CD14-positive monocyte (primary cell): ENCODE results near the gene ZNF385D. TPM values are rescaled to one million over a fixed set of nuclear protein-coding genes. Genes with fewer than 3 reads are reported as not detected.
A peak's percentile ranks its signal among the peaks of the same experiment; 100 is the strongest.

Experiments
- DNase-seq, 3 donors: peaks; one replicate each; pipeline ENCODE4 v3.0.0-alpha.2; 2011 to 2022
- H2AFZ ChIP-seq: 2 replicates; pipeline ENCODE4 v1.6.0; 2012; ENCODE audit warnings: mild to moderate bottlenecking, low read depth, low read length, inconsistent platforms; ENCODE audit not compliant: insufficient read depth, poor library complexity, severe bottlenecking
- H3K27ac ChIP-seq, 2 donors: 1 replicate in 1 of 2; 2 replicates in 1 of 2; pipeline ENCODE4 v1.5.1; 2012 to 2013; ENCODE audit warnings: low read length in 2 of 2, control low read depth in 1 of 2, inconsistent platforms in 1 of 2, low read depth in 1 of 2, mild to moderate bottlenecking in 1 of 2
- H3K27me3 ChIP-seq, 2 donors: one replicate each; pipeline versions ENCODE4 v1.6.0 to v1.6.1; 2011 to 2013; ENCODE audit warnings: low read length in 2 of 2; ENCODE audit not compliant: control insufficient read depth in 2 of 2, insufficient read depth in 2 of 2
- H3K36me3 ChIP-seq, 2 donors: replicated peaks in 1 of 2; 1 replicate in 1 of 2; 2 replicates in 1 of 2; pipeline versions ENCODE4 v1.5.1 to v1.6.1; 2012 to 2013; ENCODE audit warnings: low read length in 2 of 2, control low read depth in 1 of 2, inconsistent platforms in 1 of 2, mild to moderate bottlenecking in 1 of 2; ENCODE audit not compliant: insufficient read depth in 2 of 2, control insufficient read depth in 1 of 2
- H3K4me1 ChIP-seq, 2 donors: 1 replicate in 1 of 2; 2 replicates in 1 of 2; pipeline versions ENCODE4 v1.5.1 to v1.6.1; 2012 to 2013; ENCODE audit warnings: low read length in 2 of 2, control low read depth in 1 of 2, inconsistent platforms in 1 of 2, mild to moderate bottlenecking in 1 of 2, moderate library complexity in 1 of 2; ENCODE audit not compliant: insufficient read depth in 2 of 2, control insufficient read depth in 1 of 2
- H3K4me2 ChIP-seq: replicated peaks from 2 replicates; pipeline ENCODE3; 2012; ENCODE audit warnings: low read length, moderate library complexity, mild to moderate bottlenecking; ENCODE audit not compliant: poor library complexity, severe bottlenecking; ENCODE audit errors: extremely low read depth
- H3K4me3 ChIP-seq, 3 experiments: fragments of 200-600 bp in 1 of 3; sonication (generic) in 1 of 3; replicated peaks in 1 of 3; 1 replicate in 2 of 3; 2 replicates in 1 of 3; pipeline ENCODE4 v1.5.1; 2011 to 2013; ENCODE audit warnings: low read length in 3 of 3, mild to moderate bottlenecking in 3 of 3, control low read depth in 2 of 3, low read depth in 2 of 3, inconsistent platforms in 1 of 3, moderate library complexity in 1 of 3
- H3K79me2 ChIP-seq: 2 replicates; pipeline ENCODE4 v1.6.0; 2012; ENCODE audit warnings: mild to moderate bottlenecking, control low read depth, inconsistent platforms, low read length, moderate library complexity; ENCODE audit not compliant: insufficient read depth
- H3K9ac ChIP-seq: 2 replicates; pipeline ENCODE4 v1.6.0; 2017; ENCODE audit warnings: low read length, mild to moderate bottlenecking; ENCODE audit not compliant: insufficient read depth, poor library complexity, severe bottlenecking
- H3K9me3 ChIP-seq, 2 donors: replicated peaks in 1 of 2; 1 replicate in 1 of 2; 2 replicates in 1 of 2; pipeline versions ENCODE4 v1.5.1 to v1.6.1; 2012 to 2013; ENCODE audit warnings: low read length in 2 of 2, control low read depth in 1 of 2; ENCODE audit not compliant: control insufficient read depth in 1 of 2, insufficient read depth in 1 of 2
- H4K20me1 ChIP-seq: 2 replicates; pipeline ENCODE4 v1.6.0; 2012; ENCODE audit warnings: mild to moderate bottlenecking, low read length, control low read depth, moderate library complexity; ENCODE audit not compliant: insufficient read depth
- H3K27ac Mint-ChIP-seq, 7 donors: one replicate each; pipeline ENCODE4 v1.8.0; 2020; ENCODE audit warnings: mild to moderate bottlenecking in 7 of 7, mixed read lengths in 7 of 7, moderate library complexity in 6 of 7, inconsistent platforms in 2 of 7
- H3K27me3 Mint-ChIP-seq, 3 donors: one replicate each; pipeline ENCODE4 v1.8.0; 2021 to 2022; ENCODE audit warnings: low read depth in 3 of 3, mild to moderate bottlenecking in 3 of 3, mixed read lengths in 3 of 3, moderate library complexity in 3 of 3, inconsistent platforms in 1 of 3
- H3K36me3 Mint-ChIP-seq, 2 donors: one replicate each; pipeline ENCODE4 v1.8.0; 2020; ENCODE audit warnings: mixed read lengths in 2 of 2, inconsistent platforms in 1 of 2, mild to moderate bottlenecking in 1 of 2
- H3K4me1 Mint-ChIP-seq: one replicate; pipeline ENCODE4 v1.8.0; 2020; ENCODE audit warnings: mild to moderate bottlenecking, mixed read lengths
- H3K4me3 Mint-ChIP-seq, 2 donors: one replicate each; pipeline ENCODE4 v1.8.0; 2020; ENCODE audit warnings: mild to moderate bottlenecking in 2 of 2, mixed read lengths in 2 of 2, moderate library complexity in 1 of 2
- H3K9me3 Mint-ChIP-seq, 7 donors: one replicate each; pipeline ENCODE4 v1.8.0; 2020 to 2022; ENCODE audit warnings: mixed read lengths in 7 of 7, mild to moderate bottlenecking in 6 of 7, moderate library complexity in 6 of 7, inconsistent platforms in 2 of 7
- WGBS: methylation state at CpG from one replicate; pipeline ENCODE4 v1.1.5; 2013; ENCODE audit warnings: missing lambda C conversion rate; ENCODE audit not compliant: insufficient coverage; 5-methylcytosine and 5-hydroxymethylcytosine counted together
- intact Hi-C, 2 donors: fragments of 100-400 bp; cut with micrococcal nuclease; formaldehyde crosslinking; loops; one replicate each; pipeline versions ENCODE4 v1.15.0 to v1.15.1; 2023
- polyA plus RNA-seq, 3 donors: library from polyadenylated mRNA; depleted of rRNA in 1 of 3; unstranded in 2 of 3; stranded (reverse) in 1 of 3; fragments of 300-500 nt in 2 of 3; fragments of >200 nt in 1 of 3; fragmentation: Illumina TruSeq in 2 of 3; gene quantifications; 1 replicate in 2 of 3; 2 replicates in 1 of 3; pipeline ENCODE4 v1.2.3, GENCODE V29; 2012 to 2021
- TF ChIP-seq, protein P1 (sequence below): fragments of 200-600 bp; IDR thresholded peaks from one replicate; pipeline ENCODE4 v1.8.0; 2022; ENCODE audit warnings: antibody characterized with exemption, mild to moderate bottlenecking

ZNF385D gene
- polyA plus RNA-seq, 3 donors: not detected

DNA sequence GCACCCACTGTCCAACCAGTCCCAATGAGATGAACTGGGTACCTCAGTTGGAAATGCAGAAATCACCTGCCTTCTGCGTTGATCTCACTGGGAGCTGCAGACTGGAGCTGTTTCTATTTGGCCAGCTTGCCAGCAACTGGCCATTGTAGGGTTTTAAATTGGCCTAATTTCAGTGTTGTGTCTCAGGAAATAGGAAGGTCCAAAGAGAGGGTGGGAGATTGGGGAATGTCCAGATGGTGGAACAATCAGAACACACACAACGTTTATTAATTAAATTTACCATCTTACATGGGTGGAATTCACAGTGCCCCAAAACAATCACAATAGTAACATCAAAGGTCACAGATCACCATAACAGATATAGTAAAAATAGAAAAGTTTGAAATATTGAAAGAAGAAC lies 189.5 kb downstream of the ZNF385D start:
- Histone ChIP-seq H3K36me3 (no peaks in the 10 kb centered on the region), H3K27me3 (no peaks in the 10 kb centered on the region), H3K4me3 (no peak overlapping the region), H3K9ac (no peak overlapping the region), H3K4me1 (no peaks in the 10 kb centered on the region), H2AFZ (no peak overlapping the region), H3K79me2 (no peaks in the 10 kb centered on the region), H3K9me3 (peaks cover 15 to 19% of the 10 kb centered on the region in 2 donors), H3K27ac (no peak overlapping the region), H3K4me2 (no peak overlapping the region), H4K20me1 (no peaks in the 10 kb centered on the region)
- Mint-ChIP-seq H3K36me3 (no peaks in the 10 kb centered on the region), H3K27ac (no peak overlapping the region), H3K4me1 (no peaks in the 10 kb centered on the region), H3K9me3 (peaks cover 4 to 28% (median 16%) of the 10 kb centered on the region in 7 donors), H3K4me3 (no peak overlapping the region), H3K27me3 (no peaks in the 10 kb centered on the region)
- 100% methylated on average over 1 of the region's 2 CpGs for WGBS
- intact Hi-C loops: no loop called here
- no peak for DNase-seq
- TF ChIP-seq, protein P1, sequence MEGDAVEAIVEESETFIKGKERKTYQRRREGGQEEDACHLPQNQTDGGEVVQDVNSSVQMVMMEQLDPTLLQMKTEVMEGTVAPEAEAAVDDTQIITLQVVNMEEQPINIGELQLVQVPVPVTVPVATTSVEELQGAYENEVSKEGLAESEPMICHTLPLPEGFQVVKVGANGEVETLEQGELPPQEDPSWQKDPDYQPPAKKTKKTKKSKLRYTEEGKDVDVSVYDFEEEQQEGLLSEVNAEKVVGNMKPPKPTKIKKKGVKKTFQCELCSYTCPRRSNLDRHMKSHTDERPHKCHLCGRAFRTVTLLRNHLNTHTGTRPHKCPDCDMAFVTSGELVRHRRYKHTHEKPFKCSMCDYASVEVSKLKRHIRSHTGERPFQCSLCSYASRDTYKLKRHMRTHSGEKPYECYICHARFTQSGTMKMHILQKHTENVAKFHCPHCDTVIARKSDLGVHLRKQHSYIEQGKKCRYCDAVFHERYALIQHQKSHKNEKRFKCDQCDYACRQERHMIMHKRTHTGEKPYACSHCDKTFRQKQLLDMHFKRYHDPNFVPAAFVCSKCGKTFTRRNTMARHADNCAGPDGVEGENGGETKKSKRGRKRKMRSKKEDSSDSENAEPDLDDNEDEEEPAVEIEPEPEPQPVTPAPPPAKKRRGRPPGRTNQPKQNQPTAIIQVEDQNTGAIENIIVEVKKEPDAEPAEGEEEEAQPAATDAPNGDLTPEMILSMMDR: no peak

- Histone ChIP-seq H3K27me3 (no peaks in the 10 kb centered on the region), H3K79me2 (no peaks in the 10 kb centered on the region), H4K20me1 (no peaks in the 10 kb centered on the region), H3K9me3 (peaks cover 3 to 11% of the 10 kb centered on the region in 2 donors), H3K4me1 (no peaks in the 10 kb centered on the region), H3K4me3 (no peak overlapping the region), H3K27ac (no peak overlapping the region), H3K36me3 (no peaks in the 10 kb centered on the region), H3K4me2 (no peak overlapping the region), H2AFZ (no peak overlapping the region), H3K9ac (no peak overlapping the region)
- Mint-ChIP-seq H3K9me3 (peaks cover 0 to 10% (median 2%) of the 10 kb centered on the region in 7 donors), H3K27me3 (no peaks in the 10 kb centered on the region), H3K36me3 (no peaks in the 10 kb centered on the region), H3K4me3 (no peak overlapping the region), H3K4me1 (no peaks in the 10 kb centered on the region), H3K27ac (no peak overlapping the region)
- DNase-seq: peak in 2 of 3 donors; percentile 2 to 4
- intact Hi-C loops: no loop called here
- TF ChIP-seq, protein P1: no peak
- no CpG with 5 or more reads among the region's 2 CpGs for WGBS
Observed at GRCh38 chr3:21551019-21551418, 200.0 kb downstream of the ZNF385D start.
